ENCODE data around the gene ZSCAN10.

The ZSCAN10 gene

DNA sequence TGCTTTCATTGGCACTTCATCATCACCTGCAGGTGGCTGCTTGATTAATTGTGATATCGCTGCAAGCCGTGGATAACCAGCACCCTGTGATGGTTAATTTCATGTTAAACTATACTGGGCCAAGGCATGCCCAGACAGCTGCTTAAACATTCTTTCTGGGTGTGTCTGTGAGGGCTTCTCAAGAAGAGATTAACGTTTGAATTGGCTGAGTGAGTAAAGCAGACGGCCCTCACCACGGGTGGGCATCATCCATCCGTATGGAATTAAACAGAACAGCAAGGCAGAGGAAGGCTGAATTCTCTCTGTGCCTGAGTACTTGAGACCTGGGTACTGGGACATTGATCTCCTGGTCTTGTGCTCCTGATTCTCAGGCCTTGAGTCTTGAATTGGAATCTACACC, 28.7 kb upstream of the ZSCAN10 start:
- Histone ChIP-seq H3K4me3 (ENCODE audit: low read length) (no peak overlapping the region), H3K4me2 (ENCODE audit: low read depth, low read length) (no peak overlapping the region)
- TF ChIP-seq CTCF (IDR thresholded peaks at IDR 0.05; ENCODE audit: low read length), result no peak
- no peak for TF ChIP-seq EZH2 (optimal IDR thresholded peaks at IDR 0.05; ENCODE audit: low read depth, low read length)
- no peak for TF ChIP-seq EZH2phosphoT487 (IDR thresholded peaks at IDR 0.05; ENCODE audit: low read length)

GRCh38 chr16:3123986-3124886, 25.1 kb upstream of the ZSCAN10 start:
- Histone ChIP-seq H3K36me3 (replicated peaks; ENCODE audit: insufficient read depth, low read length) (no peaks in the 10 kb centered on the region), H3K9ac (ENCODE audit: low read length) (peak overlapping the region; percentile 62; the same call in 1 of the 2 replicates), H3F3A (ENCODE audit: insufficient read depth, low read length) (peaks cover 11% of the 10 kb centered on the region), H3K79me2 (ENCODE audit: low read length) (no peaks in the 10 kb centered on the region), H3K9me2 (replicated peaks; ENCODE audit: insufficient read depth, low read length) (no peaks in the 10 kb centered on the region), H2AFZ (ENCODE audit: low read length) (peak overlapping the region; percentile 95), H3K4me2 (ENCODE audit: low read depth, low read length) (peak overlapping the region; percentile 98), H3K4me3 (ENCODE audit: low read length) (peak overlapping the region; percentile 90), H4K20me1 (ENCODE audit: insufficient read depth, low read length) (no peaks in the 10 kb centered on the region), H3K9me3 (replicated peaks; ENCODE audit: insufficient read depth, low read length) (no peaks in the 10 kb centered on the region), H3K27me3 (replicated peaks; ENCODE audit: insufficient read depth, low read length) (peaks cover 7% of the 10 kb centered on the region; the same call in 1 of the 2 replicates), H3K27ac (ENCODE audit: low read length) (peak overlapping the region; percentile 62), H3K4me1 (ENCODE audit: low read length) (peaks cover 3% of the 10 kb centered on the region)
- TF ChIP-seq CTCF (IDR thresholded peaks at IDR 0.05; ENCODE audit: low read length) (peak; percentile 33), EZH2 (optimal IDR thresholded peaks at IDR 0.05; ENCODE audit: low read depth, low read length) (no peak), EZH2phosphoT487 (IDR thresholded peaks at IDR 0.05; ENCODE audit: low read length) (no peak)
- peak; percentile 94 for DNase-seq

More for the DNA sequence above, 28.7 kb upstream of the ZSCAN10 start:
- no peak for DNase-seq
- Histone ChIP-seq H3K27ac (ENCODE audit: low read length) (no peak overlapping the region), H3K9ac (ENCODE audit: low read length) (no peak overlapping the region), H3K27me3 (replicated peaks; ENCODE audit: insufficient read depth, low read length) (peaks cover 4% of the 10 kb centered on the region; the same call in 1 of the 2 replicates), H3K9me3 (replicated peaks; ENCODE audit: insufficient read depth, low read length) (no peaks in the 10 kb centered on the region), H2AFZ (ENCODE audit: low read length) (no peak overlapping the region), H3K79me2 (ENCODE audit: low read length) (peaks cover 4% of the 10 kb centered on the region), H3K36me3 (replicated peaks; ENCODE audit: insufficient read depth, low read length) (no peaks in the 10 kb centered on the region; the same call in 1 of the 2 replicates), H4K20me1 (ENCODE audit: insufficient read depth, low read length) (no peaks in the 10 kb centered on the region), H3F3A (ENCODE audit: insufficient read depth, low read length) (peaks cover 23% of the 10 kb centered on the region), H3K9me2 (replicated peaks; ENCODE audit: insufficient read depth, low read length) (no peaks in the 10 kb centered on the region), H3K4me1 (ENCODE audit: low read length) (peaks cover 3% of the 10 kb centered on the region)

- no peak for DNase-seq
- no peak overlapping the region for H3K9ac ChIP-seq (ENCODE audit: low read length)
- peaks cover 9% of the 10 kb centered on the region; the same call in 1 of the 2 replicates for H3F3A ChIP-seq (ENCODE audit: insufficient read depth, low read length)
- peaks cover 7% of the 10 kb centered on the region; the same call in 1 of the 2 replicates for H3K27me3 ChIP-seq (replicated peaks; ENCODE audit: insufficient read depth, low read length)
- no peak overlapping the region for H2AFZ ChIP-seq (ENCODE audit: low read length)
- H3K27ac ChIP-seq (ENCODE audit: low read length), result no peak overlapping the region
- no peaks in the 10 kb centered on the region for H3K9me2 ChIP-seq (replicated peaks; ENCODE audit: insufficient read depth, low read length)
- H3K36me3 ChIP-seq (replicated peaks; ENCODE audit: insufficient read depth, low read length), result no peaks in the 10 kb centered on the region
- H3K4me3 ChIP-seq (ENCODE audit: low read length), result no peak overlapping the region
- peaks cover 3% of the 10 kb centered on the region for H3K4me1 ChIP-seq (ENCODE audit: low read length)
- TF ChIP-seq EZH2 (optimal IDR thresholded peaks at IDR 0.05; ENCODE audit: low read depth, low read length), result no peak
- TF ChIP-seq EZH2phosphoT487 (IDR thresholded peaks at IDR 0.05; ENCODE audit: low read length), result no peak
- no peak for TF ChIP-seq CTCF (IDR thresholded peaks at IDR 0.05; ENCODE audit: low read length)
- H4K20me1 ChIP-seq (ENCODE audit: insufficient read depth, low read length), result no peaks in the 10 kb centered on the region
- H3K9me3 ChIP-seq (replicated peaks; ENCODE audit: insufficient read depth, low read length), result no peaks in the 10 kb centered on the region
- peak overlapping the region; percentile 98; the same call in 1 of the 2 replicates for H3K4me2 ChIP-seq (ENCODE audit: low read depth, low read length)
- H3K79me2 ChIP-seq (ENCODE audit: low read length), result no peaks in the 10 kb centered on the region
Measured at GRCh38 chr16:3122926-3123570, 24.0 kb upstream of the ZSCAN10 start.

All from MM.1S (cell line).